HG02870 (cell line): ENCODE data around the gene CDYL.

Experiments used
- ATAC-seq: cut with Tn5 transposase; IDR thresholded peaks from one replicate; pipeline ENCODE4 v1.9.1; 2021; ENCODE audit warnings: mild to moderate bottlenecking, moderate library complexity; ENCODE audit not compliant: unreplicated experiment

Gene CDYL

GRCh38 chr6:4930025-4930691 is 154.0 kb downstream of the CDYL start:
- ATAC-seq: no peak

DNA sequence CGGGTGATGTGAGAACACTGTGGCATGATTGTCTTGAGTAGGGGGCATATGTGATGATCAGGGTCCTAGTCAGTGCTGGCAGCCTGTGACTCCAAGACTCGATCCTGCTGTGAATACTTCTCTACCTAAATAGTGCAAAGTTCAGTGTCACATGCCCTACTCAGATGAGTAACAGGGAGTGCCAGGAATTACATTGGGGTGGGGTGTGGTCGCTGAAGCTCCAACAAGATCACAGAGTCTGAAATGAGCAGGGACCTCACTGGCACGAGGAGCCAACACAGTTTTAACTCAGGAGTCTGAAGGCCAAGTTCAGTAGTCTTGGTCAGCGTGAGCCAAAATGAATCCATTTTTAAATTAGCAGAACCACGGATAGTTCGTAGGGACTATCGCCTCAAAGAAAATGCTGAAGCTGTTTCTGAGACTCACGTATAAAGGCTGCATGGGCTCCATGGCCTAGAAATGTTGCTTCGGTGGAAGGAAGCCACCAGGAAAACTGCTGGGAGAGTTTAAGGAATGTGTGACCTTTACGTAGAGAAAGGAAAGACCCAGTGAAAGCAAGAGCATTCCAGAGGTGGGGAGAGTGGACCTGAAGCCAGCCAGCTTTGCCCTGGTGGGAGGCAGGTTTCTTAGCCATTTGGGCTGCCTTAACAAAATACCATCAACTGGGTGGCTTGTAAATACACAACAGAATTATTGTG is 155.5 kb downstream of the CDYL start:
- ATAC-seq: no peak

GRCh38 chr6:4932228-4932903 is 156.2 kb downstream of the CDYL start:
- ATAC-seq: no peak

DNA sequence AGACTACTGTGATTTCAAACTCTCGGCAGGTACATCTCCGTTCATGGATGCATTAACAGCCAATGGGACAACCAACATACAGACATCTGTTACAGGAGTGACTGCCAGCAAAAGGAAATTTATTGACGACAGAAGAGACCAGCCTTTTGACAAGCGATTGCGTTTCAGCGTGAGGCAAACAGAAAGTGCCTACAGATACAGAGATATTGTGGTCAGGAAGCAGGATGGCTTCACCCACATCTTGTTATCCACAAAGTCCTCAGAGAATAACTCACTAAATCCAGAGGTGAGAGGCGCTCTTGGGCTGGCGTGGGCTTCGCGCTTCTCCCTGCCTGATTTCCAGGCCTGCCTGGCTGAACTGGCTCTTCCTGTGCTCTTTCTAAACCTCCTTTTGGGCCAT is 159.3 kb downstream of the CDYL start:
- no peak for ATAC-seq

DNA sequence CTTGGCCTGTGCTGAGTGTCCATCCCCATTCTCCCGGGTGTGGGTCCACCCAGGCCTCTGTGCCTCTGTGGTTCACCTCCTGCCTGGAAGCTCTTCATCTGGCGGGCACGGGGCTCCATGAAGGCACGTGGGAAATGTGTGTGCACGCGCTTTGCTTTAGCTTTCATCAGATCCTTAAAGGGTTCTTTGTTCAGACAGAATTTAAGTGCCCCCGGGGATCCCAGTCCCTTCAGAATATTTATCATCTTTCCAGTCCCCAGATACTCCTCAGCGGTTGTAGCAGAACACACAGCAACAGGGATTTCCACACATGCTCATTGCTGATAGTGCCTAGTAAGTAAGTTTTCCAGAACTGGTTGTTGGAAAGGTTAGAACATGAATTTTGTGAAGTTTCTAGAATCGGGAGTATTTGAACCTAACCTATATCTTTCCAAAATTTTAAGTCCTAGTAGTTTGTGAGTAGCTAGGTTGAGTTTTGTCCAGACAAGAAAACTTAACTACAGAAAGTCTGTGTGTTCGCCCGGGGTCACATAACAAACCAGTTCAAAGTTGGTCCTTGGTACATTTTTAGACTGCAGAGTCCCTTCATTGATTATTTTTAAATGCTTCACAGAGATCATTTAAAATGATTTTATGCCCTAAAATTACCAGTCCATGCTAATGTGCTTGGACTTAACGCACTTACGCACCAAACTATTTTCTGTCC is 159.9 kb downstream of the CDYL start:
- no peak for ATAC-seq

DNA sequence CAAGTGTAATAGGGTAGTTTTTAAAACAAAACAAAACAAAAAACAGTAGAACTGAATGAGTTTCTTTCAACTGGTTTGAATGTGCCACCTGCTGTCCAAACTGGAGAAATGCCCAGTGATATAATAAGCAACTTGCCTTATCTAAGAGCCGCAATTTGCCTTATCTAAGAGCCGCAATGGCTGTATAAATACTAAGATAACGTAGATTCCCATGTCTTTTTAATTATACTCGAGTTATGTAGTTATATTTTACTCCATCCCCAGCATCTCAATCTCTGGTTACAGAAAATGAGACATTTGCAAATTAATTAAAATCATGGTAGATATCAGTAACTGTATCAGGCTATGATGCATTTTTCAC is 160.5 kb downstream of the CDYL start:
- no peak for ATAC-seq

GRCh38 chr6:4937414-4937813 is 161.2 kb downstream of the CDYL start:
- no peak for ATAC-seq

- ATAC-seq: no peak
These were observed 163.0 kb downstream of the CDYL start for GRCh38 chr6:4939241-4939640.

DNA sequence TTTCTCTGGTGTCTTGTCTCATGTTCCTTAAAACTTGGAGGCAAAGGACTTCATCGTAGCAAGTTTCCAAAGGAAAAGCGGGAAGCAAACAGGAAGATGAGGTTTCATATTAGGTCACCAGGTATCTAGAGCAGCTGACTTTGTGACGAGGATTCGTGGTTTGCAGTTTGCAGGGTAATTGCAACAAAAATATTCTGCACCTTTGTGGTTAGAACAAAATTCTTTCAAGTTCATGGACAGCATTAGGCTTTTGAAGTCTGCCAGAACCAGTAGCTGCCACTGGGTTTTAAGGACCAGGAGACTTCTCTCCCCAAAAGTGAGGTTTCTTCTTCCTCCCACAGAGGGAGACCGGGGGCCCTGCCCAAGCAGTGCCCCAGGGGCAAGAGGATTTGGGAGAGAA is 164.2 kb downstream of the CDYL start:
- no peak for ATAC-seq

DNA sequence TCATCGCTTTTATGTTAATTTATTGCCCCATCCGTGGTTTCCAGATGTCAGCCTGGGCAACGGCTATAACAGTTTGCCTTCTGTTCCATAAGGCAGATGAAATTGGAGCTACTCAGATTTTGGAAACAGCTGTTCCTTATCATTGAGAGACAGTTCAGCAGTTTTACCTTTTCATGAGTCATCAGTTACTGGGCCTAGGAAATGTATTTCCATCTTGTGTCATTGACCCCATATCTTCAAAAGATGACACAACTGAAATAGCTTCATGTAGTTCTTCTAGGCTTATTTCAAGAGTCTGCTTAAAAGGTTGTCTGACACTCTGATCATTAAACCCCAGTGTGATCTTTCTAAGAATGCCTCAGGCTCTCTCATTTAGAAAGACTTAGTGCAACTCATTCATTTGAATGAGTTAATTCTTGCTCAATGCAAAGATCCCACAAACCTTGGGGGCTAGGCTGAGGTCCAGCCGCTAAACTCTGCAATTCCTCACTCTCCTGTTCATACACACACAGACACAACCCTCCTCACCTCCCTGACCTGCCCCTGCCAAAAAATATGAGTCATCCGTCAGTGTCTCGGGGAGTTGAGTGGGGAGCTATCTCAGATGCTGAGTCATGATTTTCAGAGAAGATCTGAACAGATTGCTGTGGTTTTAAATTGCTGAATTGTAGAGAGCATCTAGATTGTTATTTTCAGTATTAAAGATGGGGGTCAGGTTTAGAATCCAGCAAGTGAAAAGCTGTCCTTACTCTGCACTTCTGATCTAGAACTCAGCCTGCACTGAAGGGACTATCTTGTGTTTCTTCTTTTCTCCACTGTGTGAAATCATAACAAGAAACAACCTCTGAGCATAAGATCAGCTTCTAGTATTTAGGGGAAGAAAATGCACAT is 165.8 kb downstream of the CDYL start:
- peak; percentile 78 for ATAC-seq

DNA sequence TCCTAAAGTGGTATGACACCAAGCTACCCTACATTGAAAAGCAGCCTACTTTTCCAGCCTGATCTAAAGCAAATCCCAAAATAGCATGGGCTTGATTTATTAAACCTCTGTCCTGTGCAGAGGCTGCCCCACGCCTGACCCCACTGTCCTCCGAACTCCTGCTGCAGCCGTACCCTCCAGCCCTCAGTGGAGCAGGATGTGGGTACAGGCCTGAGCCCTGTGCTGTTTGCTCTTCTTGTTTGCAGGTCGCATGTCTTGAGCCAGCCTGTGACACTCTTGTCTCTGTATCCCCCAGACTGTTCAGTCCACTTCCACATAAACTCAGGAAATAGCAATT is 166.4 kb downstream of the CDYL start:
- ATAC-seq: no peak

GRCh38 chr6:4943716-4944115 is 167.5 kb downstream of the CDYL start:
- ATAC-seq: no peak

DNA sequence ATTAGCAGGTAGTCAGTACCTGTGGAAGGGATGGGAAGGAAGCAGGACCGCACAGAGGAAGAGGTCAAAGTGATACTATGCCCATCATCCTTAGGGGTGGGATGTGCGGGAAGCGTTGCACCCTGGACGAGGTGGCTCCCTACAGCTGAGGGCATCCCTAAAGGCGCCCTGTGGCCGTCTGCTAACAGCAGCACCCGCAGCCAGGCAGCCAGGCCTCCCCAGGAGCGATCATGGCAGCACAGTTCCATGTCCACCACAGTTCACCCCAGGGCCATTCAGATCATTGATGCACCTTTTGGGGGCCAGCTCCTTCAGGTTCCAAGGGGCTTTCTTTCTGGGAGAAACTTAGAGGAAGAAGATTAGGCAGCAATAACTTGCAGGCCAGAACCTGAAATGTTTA is 168.1 kb downstream of the CDYL start:
- ATAC-seq: no peak

GRCh38 chr6:4946521-4946920 is 170.3 kb downstream of the CDYL start:
- ATAC-seq: no peak

DNA sequence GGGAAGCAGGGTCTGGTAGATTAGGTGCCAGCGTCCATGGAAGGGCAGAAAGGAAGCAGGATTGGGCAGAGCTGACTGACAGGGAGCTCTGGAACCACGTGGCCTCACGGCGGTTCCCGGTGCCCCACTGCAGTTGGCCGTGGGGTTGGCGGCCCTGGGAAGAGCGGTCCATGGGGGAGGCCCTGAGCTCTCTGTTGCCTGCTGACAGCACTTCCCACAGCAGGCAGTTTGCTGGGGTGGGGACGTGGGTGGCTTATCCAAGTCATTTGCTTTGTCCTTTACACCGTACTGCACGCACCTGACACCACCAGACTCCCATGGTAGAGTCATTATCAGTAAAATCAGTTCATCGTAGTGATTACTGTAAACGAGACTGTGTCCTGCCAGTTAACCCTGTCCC is 171.5 kb downstream of the CDYL start:
- ATAC-seq: no peak

- ATAC-seq: no peak
These were observed 172.7 kb downstream of the CDYL start for GRCh38 chr6:4948781-4949450.

DNA sequence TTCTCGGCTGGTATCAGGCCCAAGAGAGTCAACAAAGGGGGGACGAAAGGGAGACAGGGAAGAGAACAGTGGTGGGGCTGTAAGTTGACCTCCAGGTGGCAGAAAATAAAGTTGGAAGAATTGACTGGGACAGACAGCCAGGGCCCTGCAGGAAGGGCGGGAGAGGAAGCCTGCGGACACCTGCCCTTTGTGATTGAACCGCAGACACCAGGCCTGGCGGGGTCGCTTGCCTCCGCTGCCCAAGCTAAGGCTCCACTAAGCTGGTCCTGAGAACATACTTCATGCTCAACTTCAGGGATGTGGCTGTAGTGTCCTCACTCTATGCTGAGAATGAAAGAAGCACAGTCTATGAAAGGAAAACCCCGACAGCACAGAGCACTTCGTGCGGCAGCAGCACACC is 173.9 kb downstream of the CDYL start:
- no peak for ATAC-seq

- no peak for ATAC-seq
These were observed 174.8 kb downstream of the CDYL start for GRCh38 chr6:4950836-4951533.

GRCh38 chr6:4953440-4953839 is 177.2 kb downstream of the CDYL start:
- ATAC-seq: no peak

GRCh38 chr6:4956625-4957024 is 180.4 kb downstream of the CDYL start:
- no peak for ATAC-seq
